Measurements from ENCODE around the gene SEMA3G. TPM values are rescaled to one million over a fixed set of nuclear protein-coding genes. Genes with fewer than 3 reads are reported as not detected.

SEMA3G gene
- total and polyA plus RNA-seq, 4 donors: 5.1 to 30.8 (median 14.9) TPM

DNA sequence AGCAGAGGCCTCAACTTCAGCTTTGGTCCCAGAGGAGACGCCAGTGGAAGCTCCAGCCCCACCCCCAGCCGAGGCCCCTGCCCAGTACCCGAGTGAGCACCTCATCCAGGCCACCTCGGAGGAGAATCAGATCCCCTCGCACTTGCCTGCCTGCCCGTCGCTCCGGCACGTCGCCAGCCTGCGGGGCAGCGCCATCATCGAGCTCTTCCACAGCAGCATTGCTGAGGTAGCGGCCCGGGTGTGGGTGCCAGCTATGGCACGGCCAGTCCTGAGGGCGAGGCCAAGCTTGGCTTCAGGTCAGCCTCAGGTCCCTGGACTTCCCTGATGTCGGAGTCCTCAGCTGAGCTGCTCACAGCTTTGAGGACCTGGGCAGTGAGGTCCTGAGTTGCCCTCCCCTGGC, 44.5 kb upstream of the SEMA3G start:
- DNase-seq (no peak), ATAC-seq (ENCODE audit: insufficient read depth, low FRiP score) (no peak)
- Histone ChIP-seq H3K4me3 (no peak overlapping the region), H3K9ac (ENCODE audit: insufficient read depth in 1 of 2, low read length in 2 of 2) (no peak overlapping the region), H3K4me1 (ENCODE audit: control insufficient read depth in 5 of 5, insufficient read depth in 5 of 5, low read length in 5 of 5) (peaks cover 0 to 46% (median 5%) of the 10 kb centered on the region in 5 donors), H3K27ac (ENCODE audit: low read depth in 1 of 2, low read length in 1 of 2) (peak overlapping the region in 1 of 2 donors; percentile 84), H3K9me3 (ENCODE audit: control insufficient read depth in 4 of 4, insufficient read depth in 3 of 4, low read length in 3 of 4) (peaks cover 0 to 2% (median 0%) of the 10 kb centered on the region in 4 donors), H3K27me3 (ENCODE audit: control insufficient read depth in 3 of 3, insufficient read depth in 3 of 3, low read length in 2 of 3) (no peaks in the 10 kb centered on the region), H3K36me3 (ENCODE audit: control insufficient read depth in 4 of 4, insufficient read depth in 4 of 4, low read length in 4 of 4) (peaks cover 2 to 84% (median 48%) of the 10 kb centered on the region in 4 donors)
- WGBS, 2 donors: 95 to 98% methylated on average over 18 of the region's 18 CpGs
- no peak for TF ChIP-seq CTCF (IDR thresholded peaks at IDR 0.05; ENCODE audit: control extremely low read depth, extremely low read depth)

- Histone ChIP-seq H3K27ac (ENCODE audit: low read depth in 1 of 2, low read length in 1 of 2) (no peak overlapping the region), H3K4me3 (no peak overlapping the region), H3K9ac (ENCODE audit: insufficient read depth in 1 of 2, low read length in 2 of 2) (no peak overlapping the region), H3K36me3 (ENCODE audit: control insufficient read depth in 4 of 4, insufficient read depth in 4 of 4, low read length in 4 of 4) (peaks cover 2 to 80% (median 48%) of the 10 kb centered on the region in 4 donors), H3K4me1 (ENCODE audit: control insufficient read depth in 5 of 5, insufficient read depth in 5 of 5, low read length in 5 of 5) (peaks cover 0 to 41% (median 8%) of the 10 kb centered on the region in 5 donors), H3K27me3 (ENCODE audit: control insufficient read depth in 3 of 3, insufficient read depth in 3 of 3, low read length in 2 of 3) (no peaks in the 10 kb centered on the region), H3K9me3 (ENCODE audit: control insufficient read depth in 4 of 4, insufficient read depth in 3 of 4, low read length in 3 of 4) (peaks cover 0 to 2% (median 0%) of the 10 kb centered on the region in 4 donors)
- DNase-seq: no peak
- 92 to 96% methylated on average over 3 of the region's 3 CpGs for WGBS, 2 donors
- TF ChIP-seq CTCF (IDR thresholded peaks at IDR 0.05; ENCODE audit: control extremely low read depth, extremely low read depth): no peak
- no peak for ATAC-seq (ENCODE audit: insufficient read depth, low FRiP score)
Measured at GRCh38 chr3:52488746-52489145, 43.8 kb upstream of the SEMA3G start.

DNA sequence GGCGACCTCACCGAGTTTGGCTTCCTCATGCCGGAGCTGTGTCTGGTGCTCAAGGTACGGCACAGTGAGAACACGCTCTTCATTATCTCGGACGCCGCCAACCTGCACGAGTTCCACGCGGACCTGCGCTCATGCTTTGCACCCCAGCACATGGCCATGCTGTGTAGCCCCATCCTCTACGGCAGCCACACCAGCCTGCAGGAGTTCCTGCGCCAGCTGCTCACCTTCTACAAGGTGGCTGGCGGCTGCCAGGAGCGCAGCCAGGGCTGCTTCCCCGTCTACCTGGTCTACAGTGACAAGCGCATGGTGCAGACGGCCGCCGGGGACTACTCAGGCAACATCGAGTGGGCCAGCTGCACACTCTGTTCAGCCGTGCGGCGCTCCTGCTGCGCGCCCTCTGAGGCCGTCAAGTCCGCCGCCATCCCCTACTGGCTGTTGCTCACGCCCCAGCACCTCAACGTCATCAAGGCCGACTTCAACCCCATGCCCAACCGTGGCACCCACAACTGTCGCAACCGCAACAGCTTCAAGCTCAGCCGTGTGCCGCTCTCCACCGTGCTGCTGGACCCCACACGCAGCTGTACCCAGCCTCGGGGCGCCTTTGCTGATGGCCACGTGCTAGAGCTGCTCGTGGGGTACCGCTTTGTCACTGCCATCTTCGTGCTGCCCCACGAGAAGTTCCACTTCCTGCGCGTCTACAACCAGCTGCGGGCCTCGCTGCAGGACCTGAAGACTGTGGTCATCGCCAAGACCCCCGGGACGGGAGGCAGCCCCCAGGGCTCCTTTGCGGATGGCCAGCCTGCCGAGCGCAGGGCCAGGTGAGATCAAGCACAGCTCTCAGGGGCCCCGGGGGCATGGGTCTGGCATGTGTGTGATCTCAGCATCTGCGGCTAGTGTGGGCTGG, 43.1 kb upstream of the SEMA3G start:
- Histone ChIP-seq H3K4me3 (no peak overlapping the region), H3K27ac (ENCODE audit: low read depth in 1 of 2, low read length in 1 of 2) (no peak overlapping the region), H3K27me3 (ENCODE audit: control insufficient read depth in 3 of 3, insufficient read depth in 3 of 3, low read length in 2 of 3) (no peaks in the 10 kb centered on the region), H3K36me3 (ENCODE audit: control insufficient read depth in 4 of 4, insufficient read depth in 4 of 4, low read length in 4 of 4) (peaks cover 2 to 79% (median 49%) of the 10 kb centered on the region in 4 donors), H3K9ac (ENCODE audit: insufficient read depth in 1 of 2, low read length in 2 of 2) (no peak overlapping the region), H3K4me1 (ENCODE audit: control insufficient read depth in 5 of 5, insufficient read depth in 5 of 5, low read length in 5 of 5) (peaks cover 0 to 34% (median 12%) of the 10 kb centered on the region in 5 donors), H3K9me3 (ENCODE audit: control insufficient read depth in 4 of 4, insufficient read depth in 3 of 4, low read length in 3 of 4) (peaks cover 0 to 2% (median 0%) of the 10 kb centered on the region in 4 donors)
- WGBS, 2 donors: 97% methylated on average over 59 of the region's 59 CpGs
- ATAC-seq (ENCODE audit: insufficient read depth, low FRiP score) (no peak), DNase-seq (no peak)
- no peak for TF ChIP-seq CTCF (IDR thresholded peaks at IDR 0.05; ENCODE audit: control extremely low read depth, extremely low read depth)
